Measurements from ENCODE around the gene ARHGEF17. TPM values are rescaled to one million over a fixed set of nuclear protein-coding genes. Genes with fewer than 3 reads are reported as not detected.

The ARHGEF17 gene
- total RNA-seq, 1 donor from 2014 or later, result 77.0 TPM

GRCh38 chr11:73411031-73411430 lies 103.0 kb downstream of the ARHGEF17 start:
- Mint-ChIP-seq H3K27ac (no peak overlapping the region), H3K27me3 (no peaks in the 10 kb centered on the region), H3K36me3 (ENCODE audit: insufficient read depth) (peaks cover 7% of the 10 kb centered on the region), H3K9me3 (ENCODE audit: low read depth) (no peaks in the 10 kb centered on the region), H3K4me3 (ENCODE audit: low read depth) (no peak overlapping the region), H3K4me1 (ENCODE audit: low read depth) (peaks cover 5% of the 10 kb centered on the region)
- DNase-seq (ENCODE audit: low spot score, unreplicated experiment), result no peak
- TF ChIP-seq, protein P1, sequence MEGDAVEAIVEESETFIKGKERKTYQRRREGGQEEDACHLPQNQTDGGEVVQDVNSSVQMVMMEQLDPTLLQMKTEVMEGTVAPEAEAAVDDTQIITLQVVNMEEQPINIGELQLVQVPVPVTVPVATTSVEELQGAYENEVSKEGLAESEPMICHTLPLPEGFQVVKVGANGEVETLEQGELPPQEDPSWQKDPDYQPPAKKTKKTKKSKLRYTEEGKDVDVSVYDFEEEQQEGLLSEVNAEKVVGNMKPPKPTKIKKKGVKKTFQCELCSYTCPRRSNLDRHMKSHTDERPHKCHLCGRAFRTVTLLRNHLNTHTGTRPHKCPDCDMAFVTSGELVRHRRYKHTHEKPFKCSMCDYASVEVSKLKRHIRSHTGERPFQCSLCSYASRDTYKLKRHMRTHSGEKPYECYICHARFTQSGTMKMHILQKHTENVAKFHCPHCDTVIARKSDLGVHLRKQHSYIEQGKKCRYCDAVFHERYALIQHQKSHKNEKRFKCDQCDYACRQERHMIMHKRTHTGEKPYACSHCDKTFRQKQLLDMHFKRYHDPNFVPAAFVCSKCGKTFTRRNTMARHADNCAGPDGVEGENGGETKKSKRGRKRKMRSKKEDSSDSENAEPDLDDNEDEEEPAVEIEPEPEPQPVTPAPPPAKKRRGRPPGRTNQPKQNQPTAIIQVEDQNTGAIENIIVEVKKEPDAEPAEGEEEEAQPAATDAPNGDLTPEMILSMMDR (IDR thresholded peaks at IDR 0.05; ENCODE audit: unreplicated experiment), result no peak

GRCh38 chr11:73412308-73412707 lies 104.2 kb downstream of the ARHGEF17 start:
- Mint-ChIP-seq H3K36me3 (ENCODE audit: insufficient read depth) (peaks cover 7% of the 10 kb centered on the region), H3K27me3 (no peaks in the 10 kb centered on the region), H3K9me3 (ENCODE audit: low read depth) (no peaks in the 10 kb centered on the region), H3K4me3 (ENCODE audit: low read depth) (no peak overlapping the region), H3K27ac (no peak overlapping the region), H3K4me1 (ENCODE audit: low read depth) (peaks cover 8% of the 10 kb centered on the region)
- TF ChIP-seq, protein P1 (IDR thresholded peaks at IDR 0.05; ENCODE audit: unreplicated experiment), result no peak
- DNase-seq (ENCODE audit: low spot score, unreplicated experiment), result no peak

- no peak overlapping the region for H3K4me3 Mint-ChIP-seq (ENCODE audit: low read depth)
- no peaks in the 10 kb centered on the region for H3K9me3 Mint-ChIP-seq (ENCODE audit: low read depth)
- TF ChIP-seq, protein P1 (IDR thresholded peaks at IDR 0.05; ENCODE audit: unreplicated experiment), result no peak
- H3K27ac Mint-ChIP-seq, result no peak overlapping the region
- H3K27me3 Mint-ChIP-seq, result no peaks in the 10 kb centered on the region
- DNase-seq (ENCODE audit: low spot score, unreplicated experiment), result no peak
- H3K36me3 Mint-ChIP-seq (ENCODE audit: insufficient read depth), result peaks cover 10% of the 10 kb centered on the region
- H3K4me1 Mint-ChIP-seq (ENCODE audit: low read depth), result peaks cover 8% of the 10 kb centered on the region
Observed at GRCh38 chr11:73413256-73413655, 105.2 kb downstream of the ARHGEF17 start.

DNA sequence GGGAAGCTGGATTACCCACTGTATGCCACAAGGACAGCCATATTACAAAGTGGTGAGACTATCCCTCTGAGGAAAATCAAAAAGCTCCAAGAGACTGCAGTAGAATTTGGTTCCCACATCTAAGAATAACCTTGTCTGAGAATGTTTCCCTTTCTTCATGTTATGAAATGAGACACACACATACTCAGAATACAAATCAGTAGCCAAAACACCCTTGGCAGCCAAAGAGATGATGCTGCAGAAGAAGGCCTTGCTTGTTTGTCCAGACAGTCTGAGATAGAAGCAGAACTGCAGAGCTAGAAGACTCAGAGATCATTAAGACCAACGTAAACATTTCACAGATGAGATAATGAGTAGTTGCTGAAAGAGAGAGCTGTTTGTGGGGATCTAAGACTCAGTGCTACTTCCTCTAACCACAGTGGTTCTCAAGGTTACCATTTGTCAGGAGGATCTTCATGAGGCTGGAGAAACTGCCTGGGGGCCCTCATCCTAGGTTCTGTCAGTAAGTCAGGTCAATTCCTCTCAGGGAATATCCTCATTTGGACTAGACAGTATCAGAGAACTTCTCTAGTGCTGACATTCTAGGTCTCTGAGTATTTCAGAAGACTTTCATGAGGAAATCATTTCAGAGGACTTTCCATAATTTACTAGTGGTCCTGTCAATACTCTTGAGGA lies 107.0 kb downstream of the ARHGEF17 start:
- H3K4me1 Mint-ChIP-seq (ENCODE audit: low read depth), result peaks cover 8% of the 10 kb centered on the region
- H3K4me3 Mint-ChIP-seq (ENCODE audit: low read depth), result no peak overlapping the region

GRCh38 chr11:73415854-73416615 lies 108.0 kb downstream of the ARHGEF17 start:
- no peak for DNase-seq (ENCODE audit: low spot score, unreplicated experiment)
- H3K4me3 Mint-ChIP-seq (ENCODE audit: low read depth), result no peak overlapping the region
- H3K36me3 Mint-ChIP-seq (ENCODE audit: insufficient read depth), result peaks cover 10% of the 10 kb centered on the region
- H3K27ac Mint-ChIP-seq, result no peak overlapping the region
- peaks cover 8% of the 10 kb centered on the region for H3K4me1 Mint-ChIP-seq (ENCODE audit: low read depth)
- TF ChIP-seq, protein P1 (IDR thresholded peaks at IDR 0.05; ENCODE audit: unreplicated experiment), result no peak
- H3K9me3 Mint-ChIP-seq (ENCODE audit: low read depth), result no peaks in the 10 kb centered on the region
- H3K27me3 Mint-ChIP-seq, result no peaks in the 10 kb centered on the region

More for the DNA sequence above, 107.0 kb downstream of the ARHGEF17 start:
- no peak for DNase-seq (ENCODE audit: low spot score, unreplicated experiment)
- Mint-ChIP-seq H3K27me3 (no peaks in the 10 kb centered on the region), H3K36me3 (ENCODE audit: insufficient read depth) (peaks cover 10% of the 10 kb centered on the region), H3K9me3 (ENCODE audit: low read depth) (no peaks in the 10 kb centered on the region), H3K27ac (peak overlapping the region; percentile 11)
- TF ChIP-seq, protein P1 (IDR thresholded peaks at IDR 0.05; ENCODE audit: unreplicated experiment), result no peak

All from progenitor cell of endocrine pancreas (in vitro differentiated cells).